Measurements from ENCODE around the gene FAAH2.
A peak's percentile ranks its signal among the peaks of the same experiment; 100 is the strongest.
"Not testable (repeated sequence)": the region's sequence is repeated elsewhere in the genome, so short reads cannot be mapped to it uniquely, and the experiment has no call there.

Gene FAAH2, protein sequence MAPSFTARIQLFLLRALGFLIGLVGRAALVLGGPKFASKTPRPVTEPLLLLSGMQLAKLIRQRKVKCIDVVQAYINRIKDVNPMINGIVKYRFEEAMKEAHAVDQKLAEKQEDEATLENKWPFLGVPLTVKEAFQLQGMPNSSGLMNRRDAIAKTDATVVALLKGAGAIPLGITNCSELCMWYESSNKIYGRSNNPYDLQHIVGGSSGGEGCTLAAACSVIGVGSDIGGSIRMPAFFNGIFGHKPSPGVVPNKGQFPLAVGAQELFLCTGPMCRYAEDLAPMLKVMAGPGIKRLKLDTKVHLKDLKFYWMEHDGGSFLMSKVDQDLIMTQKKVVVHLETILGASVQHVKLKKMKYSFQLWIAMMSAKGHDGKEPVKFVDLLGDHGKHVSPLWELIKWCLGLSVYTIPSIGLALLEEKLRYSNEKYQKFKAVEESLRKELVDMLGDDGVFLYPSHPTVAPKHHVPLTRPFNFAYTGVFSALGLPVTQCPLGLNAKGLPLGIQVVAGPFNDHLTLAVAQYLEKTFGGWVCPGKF

DNA sequence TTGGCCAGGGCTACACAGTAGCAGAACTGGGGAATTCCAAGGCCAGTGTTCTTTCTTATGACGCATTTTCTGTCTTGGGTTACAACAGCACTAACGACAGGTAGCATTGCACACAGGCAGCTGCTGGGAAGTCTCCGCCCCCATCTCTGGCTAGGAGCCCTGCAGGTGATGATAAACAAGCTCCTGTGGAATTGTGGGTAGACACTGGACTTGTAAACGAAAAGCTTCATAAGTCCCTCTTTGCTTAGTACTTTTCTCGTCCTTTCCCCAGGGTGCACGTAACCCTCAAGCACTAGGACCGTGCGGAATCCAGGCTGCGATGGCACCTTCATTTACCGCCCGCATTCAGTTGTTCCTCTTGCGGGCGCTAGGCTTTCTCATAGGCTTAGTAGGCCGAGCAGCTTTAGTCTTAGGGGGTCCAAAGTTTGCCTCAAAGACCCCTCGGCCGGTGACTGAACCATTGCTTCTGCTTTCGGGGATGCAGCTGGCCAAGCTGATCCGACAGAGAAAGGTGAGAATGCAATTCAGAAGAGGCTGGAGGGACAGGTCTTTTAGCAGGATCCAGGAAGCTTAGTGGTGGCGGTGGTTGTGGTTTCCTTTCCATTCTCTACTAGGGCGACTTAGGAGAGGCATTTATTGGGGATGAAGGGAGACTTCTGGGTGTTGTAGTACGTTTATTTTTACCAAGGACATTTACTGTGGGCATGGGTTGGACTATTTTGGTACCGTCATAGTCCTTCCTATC lies at the start of gene FAAH2:
FAAH2 (plus strand) TSS at position 200 of the 745 bp plus-strand sequence; CDS start at position 320, 120 bp downstream.
- DNase-seq (ENCODE audit: low read depth, low spot score): peak; percentile 87

DNA sequence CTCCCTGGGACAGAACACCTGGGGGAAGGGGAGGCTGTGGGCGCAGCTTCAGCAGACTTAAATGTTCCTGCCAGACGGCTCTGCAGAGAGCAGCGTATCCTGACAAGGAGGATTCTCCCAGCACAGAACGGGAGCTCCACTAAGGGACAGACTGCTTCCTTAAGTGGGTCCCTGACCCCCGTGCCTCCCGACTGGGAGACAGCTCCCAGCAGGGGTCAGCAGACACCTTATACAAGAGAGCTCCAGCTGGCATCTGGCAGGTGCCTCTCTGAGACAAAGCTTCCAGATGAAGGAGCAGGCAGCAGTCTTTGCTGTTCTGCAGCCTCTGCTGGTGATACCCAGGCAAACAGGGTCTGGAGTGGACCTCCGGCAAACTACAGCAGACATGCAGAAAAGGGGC lies 44.5 kb upstream of the FAAH2 start:
- no peak for DNase-seq (ENCODE audit: low read depth, low spot score)

DNA sequence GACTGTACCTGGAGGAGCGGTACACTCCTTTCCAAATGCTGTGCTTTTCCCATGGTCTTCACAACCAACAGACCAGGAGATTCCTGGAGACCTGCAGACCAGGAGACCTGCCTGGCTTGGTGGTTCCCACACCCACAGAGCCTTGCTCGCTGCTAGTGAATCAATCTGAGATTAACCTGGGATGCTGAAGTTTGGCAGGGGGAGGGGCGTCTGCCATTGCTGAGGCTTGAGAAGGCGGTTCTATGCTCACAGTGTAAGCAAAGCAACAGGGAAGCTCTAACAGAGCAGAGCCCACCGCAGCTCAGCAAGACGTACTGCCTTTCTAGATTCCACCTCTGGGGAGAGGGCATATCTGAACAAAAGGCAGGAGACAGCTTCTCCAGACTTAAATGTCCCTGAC lies 34.5 kb upstream of the FAAH2 start:
- no peak for DNase-seq (ENCODE audit: low read depth, low spot score)

DNA sequence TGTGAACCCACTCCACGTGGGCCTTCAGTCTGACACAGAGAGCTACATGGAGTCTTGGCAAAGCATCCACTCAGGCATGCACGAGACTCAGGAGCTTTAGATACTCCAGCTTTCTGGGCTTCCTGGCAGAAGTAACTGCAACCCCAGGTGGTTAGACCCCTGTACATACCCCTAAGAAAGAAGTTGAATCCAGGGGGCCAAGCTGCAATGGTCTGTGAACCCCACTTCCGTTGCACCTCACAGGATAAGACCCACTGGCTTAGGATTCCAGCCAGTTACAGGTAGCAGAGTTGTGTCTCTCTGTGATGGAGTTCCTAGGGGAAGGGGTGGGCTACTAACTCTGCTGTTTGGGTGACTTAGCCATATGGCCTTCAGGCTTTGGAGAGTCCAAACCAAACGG lies 21.4 kb upstream of the FAAH2 start:
- DNase-seq (ENCODE audit: low read depth, low spot score): no peak

DNA sequence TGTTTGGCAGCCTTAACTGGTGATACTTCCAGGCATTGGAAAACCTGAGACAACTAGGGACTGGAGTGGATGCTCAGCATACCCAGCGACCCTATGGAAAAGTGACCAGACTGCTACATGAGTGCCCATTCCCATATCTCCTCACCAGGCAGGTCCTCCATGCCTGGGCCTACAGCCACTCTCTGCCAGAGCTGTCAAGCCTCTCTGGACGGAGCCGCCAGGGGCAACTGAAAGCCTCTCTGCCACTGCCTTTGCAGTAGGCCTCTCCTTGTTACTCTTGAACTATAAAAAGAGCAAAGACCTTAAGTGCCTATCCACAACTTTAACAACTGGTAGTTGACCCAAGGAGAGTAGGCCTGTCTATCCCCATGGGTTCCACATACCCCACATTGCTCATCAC lies 20.2 kb upstream of the FAAH2 start:
- no peak for DNase-seq (ENCODE audit: low read depth, low spot score)

DNA sequence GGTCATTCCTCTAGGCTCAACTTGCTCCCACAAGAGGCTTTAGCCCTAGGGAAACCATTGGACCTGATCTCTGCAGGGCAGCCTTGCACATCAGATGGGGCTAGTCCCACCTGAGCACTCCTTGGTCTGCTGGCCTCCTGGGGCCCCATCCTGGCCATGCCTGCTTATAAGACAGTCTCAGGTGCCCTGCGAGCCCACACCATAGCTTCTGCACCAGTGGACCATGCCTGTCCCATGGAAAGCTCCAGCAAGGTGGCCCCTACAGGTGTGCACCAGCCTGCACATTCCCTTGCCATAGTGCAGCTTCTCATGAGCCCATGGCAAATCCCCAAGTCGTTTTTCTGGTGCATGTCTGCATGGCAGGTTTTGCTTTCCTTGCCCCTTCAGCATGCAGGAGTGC lies 19.6 kb upstream of the FAAH2 start:
- DNase-seq (ENCODE audit: low read depth, low spot score): no peak

DNA sequence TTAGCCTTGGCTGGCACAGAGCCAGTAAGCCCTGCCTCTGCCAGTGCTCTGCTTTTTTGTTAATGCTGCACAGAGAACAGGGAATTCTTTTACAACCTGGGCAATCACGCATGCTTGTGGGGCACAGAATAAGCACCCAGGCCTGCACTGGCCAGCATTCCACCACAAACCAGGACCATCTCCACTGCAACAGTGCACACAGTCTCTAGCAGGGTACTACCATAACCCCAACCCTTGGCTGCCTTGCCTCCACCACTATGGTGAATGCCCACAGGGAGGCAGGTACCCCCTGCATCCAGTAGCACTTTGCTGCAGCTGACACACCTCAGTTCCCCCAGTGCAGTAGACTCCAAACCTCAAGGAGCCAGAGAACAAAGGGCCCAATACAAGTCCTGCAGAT lies 19.2 kb upstream of the FAAH2 start:
- DNase-seq (ENCODE audit: low read depth, low spot score): no peak

DNA sequence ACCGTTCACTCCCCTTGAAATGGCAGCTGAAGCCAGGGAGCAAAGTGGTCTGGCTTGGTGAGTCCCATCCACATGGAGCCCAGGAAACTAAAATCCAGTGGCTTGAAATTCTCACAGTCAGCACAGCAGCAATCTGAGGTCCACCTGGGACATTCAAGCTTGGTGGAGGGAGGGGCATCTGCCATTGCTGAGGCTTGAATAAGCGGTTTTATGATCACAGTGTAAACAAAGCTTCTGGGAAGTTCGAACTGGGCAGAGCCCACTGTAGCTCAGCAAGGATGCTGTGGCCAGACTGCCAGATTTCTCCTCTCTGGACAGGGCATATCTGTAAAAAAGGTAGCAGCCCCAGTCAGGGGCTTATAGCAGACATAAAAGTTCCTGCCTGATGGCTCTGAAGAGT lies 15.5 kb upstream of the FAAH2 start:
- no peak for DNase-seq (ENCODE audit: low read depth, low spot score)

DNA sequence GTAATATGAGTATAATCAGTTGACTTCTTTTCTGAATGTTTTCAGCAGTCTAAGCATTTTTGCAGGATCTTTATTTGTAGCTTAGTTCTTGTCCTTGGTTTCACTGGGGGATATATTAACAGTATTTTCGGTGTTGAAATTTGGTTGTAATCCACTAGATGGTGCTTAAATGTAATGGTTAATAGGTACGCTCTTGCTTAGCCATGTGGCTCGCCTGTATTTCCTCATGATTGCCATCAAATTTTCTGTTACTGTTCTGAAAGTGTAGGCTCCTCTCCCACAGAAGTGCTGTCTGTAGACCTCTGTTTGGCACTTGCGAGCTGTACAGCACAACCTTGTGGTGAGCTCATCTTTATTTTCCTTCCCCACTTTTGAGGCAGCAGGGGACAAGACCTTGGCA lies 3.9 kb upstream of the FAAH2 start:
- peak; percentile 18 for DNase-seq (ENCODE audit: low read depth, low spot score)

DNA sequence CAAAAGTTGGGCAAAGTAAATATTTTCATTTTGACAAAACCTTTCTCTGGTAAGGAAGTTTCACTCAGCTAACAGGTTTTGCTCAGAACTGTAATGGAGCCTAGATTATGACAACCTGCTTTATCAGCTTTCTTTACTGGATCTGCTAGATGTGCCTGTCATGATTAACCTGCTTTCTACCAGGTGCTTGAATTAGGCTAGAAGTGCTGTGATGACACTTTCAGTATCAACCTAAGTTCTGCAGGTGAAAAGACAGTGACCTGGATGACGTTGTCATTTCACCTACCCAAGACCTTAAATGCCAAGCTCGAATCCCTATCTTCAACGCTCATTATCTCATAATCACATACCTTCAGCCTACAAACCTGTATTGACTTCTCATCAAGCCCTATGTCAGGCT lies 1.5 kb upstream of the FAAH2 start:
- no peak for DNase-seq (ENCODE audit: low read depth, low spot score)

DNA sequence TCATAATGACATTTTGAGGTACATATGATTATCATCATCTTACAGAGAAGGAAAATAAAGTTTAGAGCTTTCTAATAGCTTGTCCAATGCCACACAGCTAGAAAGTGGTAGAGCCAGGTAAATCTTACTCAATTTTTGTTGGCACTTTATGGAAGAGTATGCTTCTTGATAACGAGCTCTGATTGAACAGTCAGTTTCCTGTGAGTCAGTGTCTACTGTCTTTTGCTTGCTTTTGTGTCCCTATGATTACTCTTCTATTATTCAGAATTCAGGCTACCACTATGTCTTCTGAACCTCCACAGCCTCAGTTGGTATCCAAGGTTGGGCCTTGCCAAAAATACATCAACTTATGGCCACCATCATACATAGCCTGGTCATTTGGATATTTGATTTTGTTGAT lies 2.6 kb downstream of the FAAH2 start:
- DNase-seq (ENCODE audit: low read depth, low spot score): no peak

DNA sequence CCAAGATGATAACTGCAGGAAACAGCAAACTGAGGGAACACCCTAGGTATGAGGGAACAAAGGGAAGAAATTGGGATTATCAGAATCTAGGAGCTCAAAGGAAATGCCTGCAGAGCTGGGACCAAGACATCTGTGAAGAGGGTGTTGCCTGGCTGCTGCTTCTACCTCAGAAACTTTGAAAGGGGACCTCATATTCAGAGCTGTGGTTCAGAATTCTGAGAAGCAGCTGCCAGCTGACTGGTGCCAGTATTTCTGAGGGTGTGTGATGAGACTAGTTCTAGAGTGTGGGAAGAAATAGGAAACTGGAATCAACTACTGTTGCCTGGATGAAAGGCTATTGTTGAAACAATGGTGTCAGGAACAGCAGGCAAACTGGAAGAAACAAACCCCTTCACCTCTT lies 8.5 kb downstream of the FAAH2 start:
- DNase-seq (ENCODE audit: low read depth, low spot score): no peak

DNA sequence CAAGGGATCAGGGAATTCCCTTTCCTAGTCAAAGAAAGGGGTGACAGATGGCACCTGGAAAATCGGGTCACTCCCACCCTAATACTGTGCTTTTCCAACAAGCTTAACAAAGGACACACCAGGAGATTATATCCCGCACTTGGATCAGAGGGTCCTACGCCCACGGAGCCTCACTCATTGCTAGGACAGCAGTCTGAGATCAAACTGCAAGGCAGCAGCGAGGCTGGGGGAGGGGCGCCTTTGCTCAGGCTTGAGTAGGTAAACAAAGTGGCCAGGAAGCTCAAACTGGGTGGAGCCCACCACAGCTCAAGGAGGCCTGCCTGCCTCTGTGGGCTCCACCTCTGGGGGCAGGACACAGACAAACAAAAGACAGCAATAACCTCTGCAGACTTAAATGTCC lies 9.2 kb downstream of the FAAH2 start:
- not testable (repeated sequence) for DNase-seq (ENCODE audit: low read depth, low spot score)

DNA sequence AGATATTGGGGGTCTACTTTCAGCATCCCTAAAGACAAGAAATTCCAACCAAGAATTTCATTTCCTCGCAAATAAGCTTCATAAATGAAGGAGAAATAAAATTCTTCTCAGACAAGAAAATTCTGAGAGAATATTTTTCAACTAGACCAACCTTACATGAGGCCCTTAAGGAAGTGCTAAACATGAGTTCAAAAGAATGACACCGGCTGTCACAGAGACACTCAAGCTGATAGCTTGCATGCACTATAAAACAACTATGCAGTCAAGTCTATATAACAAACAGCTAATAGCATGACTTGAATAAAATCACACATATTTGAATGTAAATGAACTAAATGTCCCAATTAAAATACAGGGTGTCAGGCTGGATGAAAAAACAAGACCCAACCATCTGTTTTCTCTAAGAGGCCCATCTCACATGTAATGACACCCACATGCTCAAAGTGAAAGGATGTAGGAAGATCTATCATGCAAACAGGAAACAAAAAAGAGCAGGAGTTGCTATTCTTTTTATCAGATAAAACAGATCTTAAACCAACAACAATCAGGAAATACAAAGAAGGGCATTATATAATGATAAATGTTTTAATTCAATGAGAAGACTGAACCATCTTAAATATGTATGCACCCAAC lies 27.2 kb downstream of the FAAH2 start:
- DNase-seq (ENCODE audit: low read depth, low spot score): no peak

DNA sequence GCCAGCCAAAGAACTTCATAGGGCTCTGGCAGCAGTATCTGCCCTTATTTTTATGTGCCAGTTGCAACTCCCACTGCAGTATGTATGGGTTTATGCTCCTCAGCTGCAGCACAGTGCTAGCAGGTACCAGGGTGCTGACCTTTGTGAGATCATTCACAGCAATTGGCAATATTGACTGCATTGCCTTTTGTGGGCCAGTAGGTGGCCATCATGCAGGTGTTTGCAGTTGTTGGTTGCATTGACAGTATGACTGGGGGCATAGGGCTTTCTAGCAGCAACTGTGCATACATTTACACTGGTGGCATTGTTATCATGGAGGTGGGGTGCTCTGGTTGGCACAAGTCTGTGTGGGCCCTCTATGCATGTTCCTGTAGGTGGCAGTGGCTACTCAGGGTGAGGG lies 42.5 kb downstream of the FAAH2 start:
- DNase-seq (ENCODE audit: low read depth, low spot score): peak; percentile 12

DNA sequence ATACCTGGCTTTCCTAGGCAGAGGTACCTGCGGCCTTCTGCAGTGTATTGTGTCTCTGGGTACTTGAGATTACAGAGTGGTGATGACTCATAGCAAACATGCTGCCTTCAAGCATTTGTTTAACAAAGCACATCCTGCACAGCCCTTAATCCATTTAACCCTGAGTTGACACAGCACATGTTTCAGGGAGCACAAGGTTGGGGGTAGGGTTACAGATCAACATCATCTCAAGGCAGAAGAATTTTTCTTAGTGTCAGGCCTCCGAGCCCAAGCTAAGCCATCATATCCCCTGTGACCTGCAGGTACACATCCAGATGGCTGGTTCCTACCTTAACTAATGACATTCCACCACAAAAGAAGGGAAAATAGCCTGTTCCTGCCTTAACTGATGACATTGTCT lies 49.3 kb downstream of the FAAH2 start:
- peak; percentile 85 for DNase-seq (ENCODE audit: low read depth, low spot score)

DNA sequence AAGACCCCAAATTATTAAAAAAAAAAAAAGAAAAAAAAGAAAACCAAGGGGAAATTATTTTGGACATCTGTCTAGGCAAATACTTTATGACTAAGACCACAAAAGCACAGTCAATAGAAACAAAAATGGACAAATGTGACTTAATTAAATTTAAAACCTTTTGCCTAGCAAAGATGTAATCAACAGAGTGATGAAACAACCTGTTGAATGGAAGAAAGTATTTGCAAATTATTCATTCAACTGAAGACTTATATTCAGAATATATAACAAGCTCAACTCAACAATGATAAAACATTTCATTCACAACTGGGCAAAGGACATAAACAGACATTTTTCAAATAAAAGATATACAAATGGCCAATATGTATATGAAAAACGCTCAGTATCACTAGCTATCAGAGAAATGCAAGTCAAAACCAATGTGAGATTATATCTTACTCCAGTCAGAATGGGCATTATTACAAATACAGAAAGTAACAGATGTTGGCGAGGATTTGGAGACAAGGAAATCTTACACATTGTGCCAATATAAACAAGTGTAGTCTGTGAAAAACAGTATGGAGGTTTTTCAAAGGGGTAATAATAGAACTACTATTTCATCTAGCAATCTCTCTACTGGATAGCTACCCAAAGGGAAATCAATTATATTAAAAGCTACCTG lies 67.1 kb downstream of the FAAH2 start:
- DNase-seq (ENCODE audit: low read depth, low spot score): no peak

DNA sequence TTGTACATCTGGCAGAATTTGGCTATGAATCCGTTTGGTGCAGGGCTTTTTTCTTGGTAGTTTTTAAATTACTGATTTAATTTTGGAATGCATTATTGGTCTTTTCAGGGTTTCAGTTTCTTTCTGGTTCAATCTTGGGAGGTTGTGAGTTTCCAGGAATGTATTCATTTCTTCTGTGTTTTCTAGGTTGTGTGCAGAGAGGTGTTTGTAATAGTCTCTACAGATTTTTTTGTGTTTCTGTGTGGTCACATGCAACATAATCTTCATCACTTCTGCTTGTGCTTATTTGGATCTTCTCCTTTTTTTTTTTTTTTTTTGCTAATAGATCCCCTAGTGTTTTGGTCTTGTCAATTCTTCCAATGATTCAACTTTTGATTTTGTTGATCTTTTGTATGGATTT lies 77.6 kb downstream of the FAAH2 start:
- DNase-seq (ENCODE audit: low read depth, low spot score): no peak

DNA sequence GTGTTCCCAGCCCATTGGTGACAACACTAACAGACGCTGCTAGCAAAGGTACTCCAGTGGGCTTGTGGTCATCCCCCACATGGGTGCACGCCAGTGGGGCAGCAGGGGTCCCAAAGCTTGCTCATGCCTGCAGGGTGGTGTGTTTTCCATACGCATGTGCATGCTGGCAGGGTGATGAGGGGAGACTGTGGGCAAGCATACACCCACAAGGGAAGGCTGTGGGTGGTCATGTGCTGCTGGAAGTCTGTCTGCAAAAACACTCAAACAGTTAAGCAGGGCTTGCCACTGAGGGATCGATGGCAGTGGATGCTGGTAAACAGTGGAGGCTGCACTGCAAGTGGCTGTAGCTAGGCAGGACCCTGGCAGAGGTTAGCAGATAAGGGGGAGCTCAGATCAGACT lies 79.9 kb downstream of the FAAH2 start:
- DNase-seq (ENCODE audit: low read depth, low spot score): no peak

DNA sequence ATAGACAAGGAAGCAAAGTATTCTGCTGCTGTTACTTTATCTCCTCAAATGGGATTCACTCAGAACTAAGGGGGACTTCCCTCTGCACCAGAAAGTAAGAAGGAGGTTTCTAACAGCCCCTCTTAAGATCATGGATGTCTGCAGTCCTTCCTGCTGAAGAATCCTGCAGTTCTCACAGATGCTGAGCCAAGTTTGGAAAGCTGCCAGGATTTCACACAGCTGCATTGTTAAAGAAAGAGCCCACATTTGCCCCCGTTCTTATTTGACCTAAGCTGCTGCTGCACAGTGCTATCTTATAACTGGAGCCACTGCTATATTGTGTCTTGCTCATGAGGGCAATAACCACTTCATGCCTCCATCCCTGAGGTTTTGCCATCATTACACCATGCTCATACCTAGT lies 81.1 kb downstream of the FAAH2 start:
- no peak for DNase-seq (ENCODE audit: low read depth, low spot score)

DNA sequence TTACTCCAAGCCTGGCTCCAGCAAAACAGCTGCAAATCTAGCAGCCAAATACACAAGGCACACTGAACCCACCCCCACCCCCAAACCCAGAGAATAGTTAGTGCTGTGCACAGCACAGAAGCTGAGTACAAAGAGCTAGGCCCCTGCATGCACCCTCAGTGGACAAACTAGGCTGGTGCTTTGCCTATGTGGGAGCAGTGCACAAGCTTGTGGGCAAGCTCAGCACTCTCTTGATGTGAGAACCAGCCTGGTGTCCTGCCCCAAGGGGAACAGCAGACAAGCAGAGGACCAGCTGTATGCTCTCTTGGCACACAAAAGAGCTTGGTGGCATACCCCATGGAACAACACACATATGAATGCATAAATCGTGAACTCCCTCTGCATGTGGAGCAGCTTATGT lies 81.7 kb downstream of the FAAH2 start:
- DNase-seq (ENCODE audit: low read depth, low spot score): no peak

DNA sequence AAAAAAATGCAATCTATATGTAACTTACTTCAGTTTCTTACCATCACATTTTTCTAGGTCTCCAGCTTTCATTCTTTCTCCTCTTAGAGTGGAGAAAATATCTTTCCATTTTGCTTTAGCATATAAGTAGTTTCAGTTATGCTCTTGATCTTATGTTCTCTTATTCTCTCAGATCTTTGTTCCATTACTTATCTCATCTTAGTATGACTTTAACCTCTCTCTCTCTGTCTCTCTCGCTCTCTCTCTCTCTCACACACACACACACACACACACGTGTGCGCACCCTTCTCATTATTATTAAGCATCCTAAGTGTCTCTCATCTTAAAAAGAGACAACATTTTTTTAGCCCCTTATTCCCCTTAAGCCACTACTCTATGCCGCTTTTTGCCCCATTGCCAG lies 92.8 kb downstream of the FAAH2 start:
- no peak for DNase-seq (ENCODE audit: low read depth, low spot score)

All from ELF-1 (cell line).